IMR-90 (cell line): ENCODE measurements around the gene REPIN1. TPM values are rescaled to one million over a fixed set of nuclear protein-coding genes. Genes with fewer than 3 reads are reported as not detected.

Source experiments
- ATAC-seq: fragments of 200-7000 bp; cut with Tn5 transposase; 2 replicates; pipeline ENCODE4 v1.9.1; 2020; ENCODE audit warnings: low read depth, mild to moderate bottlenecking, moderate library complexity
- BruUV-seq: library from RNA; stranded (reverse); fragments of 400-500 nt; replicated peaks from 2 replicates; lab custom pipeline; 2021; lab: Mats Ljungman, UMichigan
- CTCF ChIA-PET: fragments of 300-600 bp; formaldehyde crosslinking; extraction: SDS; loops from one replicate; lab custom pipeline; 2021; ENCODE audit warnings: antibody characterized with exemption; lab: Yijun Ruan, JAX
- POLR2A ChIA-PET: fragments of 300-600 bp; sonication (Branson Sonifier 250); formaldehyde crosslinking; loops from one replicate; lab custom pipeline; 2022; ENCODE audit warnings: antibody characterized with exemption; ENCODE audit not compliant: unreplicated experiment; lab: Charles Lee
- DNase-seq: peaks from one replicate; pipeline ENCODE4 v3.0.0; 2013
- H2AFZ ChIP-seq: replicated peaks from 2 replicates; pipeline ENCODE3; 2013; ENCODE audit warnings: low read length, mild to moderate bottlenecking; ENCODE audit not compliant: poor library complexity
- H2AK5ac ChIP-seq: 2 replicates; pipeline ENCODE4 v1.6.1; 2013; ENCODE audit warnings: low read depth, low read length, inconsistent platforms
- H2AK9ac ChIP-seq: replicated peaks from 2 replicates; pipeline ENCODE3; 2013; ENCODE audit warnings: mild to moderate bottlenecking, low read depth, low read length, moderate library complexity; ENCODE audit not compliant: poor library complexity
- H2BK120ac ChIP-seq: 2 replicates; pipeline ENCODE4 v1.6.1; 2013; ENCODE audit warnings: low read depth, low read length, inconsistent platforms
- H2BK15ac ChIP-seq: 3 replicates; pipeline ENCODE4 v1.6.1; 2013; ENCODE audit warnings: low read depth, low read length, inconsistent platforms
- H2BK20ac ChIP-seq: 2 replicates; pipeline ENCODE4 v1.6.1; 2013; ENCODE audit warnings: low read depth, mild to moderate bottlenecking, inconsistent platforms, low read length, moderate library complexity
- H2BK5ac ChIP-seq: 2 replicates; pipeline ENCODE4 v1.6.1; 2013; ENCODE audit warnings: mild to moderate bottlenecking, low read depth, low read length, inconsistent platforms; ENCODE audit not compliant: poor library complexity, severe bottlenecking
- H3K14ac ChIP-seq: replicated peaks from 2 replicates; pipeline ENCODE4 v1.6.1; 2013; ENCODE audit warnings: low read depth, low read length, inconsistent platforms
- H3K18ac ChIP-seq: 2 replicates; pipeline ENCODE4 v1.6.1; 2013; ENCODE audit warnings: low read depth, low read length, control low read depth
- H3K23ac ChIP-seq: 2 replicates; pipeline ENCODE4 v1.6.1; 2013; ENCODE audit warnings: low read depth, low read length, inconsistent platforms
- H3K27ac ChIP-seq: 2 replicates; pipeline ENCODE4 v1.5.1; 2013; ENCODE audit warnings: mild to moderate bottlenecking, control low read depth, low read length; ENCODE audit not compliant: insufficient read depth
- H3K27me3 ChIP-seq: 2 replicates; pipeline ENCODE4 v1.6.1; 2013; ENCODE audit warnings: low read length; ENCODE audit not compliant: control insufficient read depth, insufficient read depth
- H3K36me3 ChIP-seq: 2 replicates; pipeline ENCODE4 v1.6.1; 2013; ENCODE audit warnings: low read length, mixed read lengths; ENCODE audit not compliant: control insufficient read depth, insufficient read depth
- H3K4ac ChIP-seq: 2 replicates; pipeline ENCODE4 v1.6.1; 2013; ENCODE audit warnings: low read depth, low read length, inconsistent platforms
- H3K4me1 ChIP-seq: 2 replicates; pipeline ENCODE4 v1.6.1; 2013; ENCODE audit warnings: low read length, mixed read lengths; ENCODE audit not compliant: control insufficient read depth, insufficient read depth
- H3K4me2 ChIP-seq: 2 replicates; pipeline ENCODE4 v1.6.1; 2013; ENCODE audit warnings: low read depth, mild to moderate bottlenecking, control low read depth, low read length, moderate library complexity
- H3K4me3 ChIP-seq: 2 replicates; pipeline ENCODE4 v1.5.1; 2013; ENCODE audit warnings: low read depth, mild to moderate bottlenecking, control low read depth, low read length, moderate library complexity; ENCODE audit not compliant: insufficient read depth
- H3K56ac ChIP-seq: 2 replicates; pipeline ENCODE4 v1.6.1; 2013; ENCODE audit warnings: low read length, inconsistent platforms; ENCODE audit not compliant: insufficient read depth; ENCODE audit errors: extremely low read depth
- H3K79me1 ChIP-seq, 2 experiments: 2 replicates each; pipeline ENCODE4 v1.6.1; 2013; ENCODE audit warnings: low read length in 2 of 2, inconsistent platforms in 1 of 2, low read depth in 1 of 2
- H3K9ac ChIP-seq: 2 replicates; pipeline ENCODE4 v1.6.1; 2013; ENCODE audit warnings: low read depth, low read length, control low read depth
- H3K9me1 ChIP-seq: 2 replicates; pipeline ENCODE4 v1.6.1; 2013; ENCODE audit warnings: low read length, inconsistent platforms; ENCODE audit not compliant: insufficient read depth
- H3K9me3 ChIP-seq: 2 replicates; pipeline ENCODE4 v1.6.1; 2013; ENCODE audit warnings: low read length; ENCODE audit not compliant: control insufficient read depth, insufficient read depth
- H4K20me1 ChIP-seq: 2 replicates; pipeline ENCODE4 v1.6.1; 2013; ENCODE audit warnings: low read length, inconsistent platforms; ENCODE audit not compliant: insufficient read depth
- H4K5ac ChIP-seq: 2 replicates; pipeline ENCODE4 v1.6.1; 2013; ENCODE audit warnings: mild to moderate bottlenecking, low read depth, low read length, control low read depth
- H4K8ac ChIP-seq, 2 experiments: 2 replicates each; pipeline ENCODE4 v1.6.1; 2013; ENCODE audit warnings: low read depth in 2 of 2, low read length in 2 of 2, control low read depth in 1 of 2, inconsistent platforms in 1 of 2
- H4K91ac ChIP-seq: 2 replicates; pipeline ENCODE4 v1.6.1; 2013; ENCODE audit warnings: low read depth, low read length, inconsistent platforms; ENCODE audit not compliant: insufficient read depth
- RAD21 ChIP-seq: IDR thresholded peaks from 2 replicates; pipeline ENCODE4 v1.6.1; 2012; ENCODE audit warnings: low read length, improper control_type of control experiment
- RFX5 ChIP-seq: IDR thresholded peaks from 2 replicates; pipeline ENCODE4 v1.8.0; 2012; ENCODE audit warnings: low read depth, mild to moderate bottlenecking, low read length, moderate library complexity
- WGBS, 2 experiments: methylation state at CpG; one replicate each; pipeline versions ENCODE4 v1.1.5 to v1.1.7; 2013; ENCODE audit warnings: missing lambda C conversion rate in 2 of 2; ENCODE audit not compliant: insufficient read length in 1 of 2; ENCODE audit errors: extremely low coverage in 2 of 2; 5-methylcytosine and 5-hydroxymethylcytosine counted together
- dilution Hi-C: fragments of 300-500 bp; cut with HindIII; formaldehyde crosslinking; loops from one replicate; pipeline ENCODE4 v1.14.3; 2018; ENCODE audit warnings: low sequenced_read_pairs; ENCODE audit not compliant: unreplicated experiment
- in situ Hi-C: fragments of 300-500 bp; cut with MboI; formaldehyde crosslinking; loops from 3 replicates; pipeline ENCODE4 v1.14.3; 2019; ENCODE audit warnings: low sequenced_read_pairs, inconsistent platforms, mixed read lengths
- intact Hi-C: fragments of 100-400 bp; cut with micrococcal nuclease; formaldehyde crosslinking; loops from 2 replicates; pipeline ENCODE4 v1.10.0; 2022
- polyA plus RNA-seq, 3 experiments: library from polyadenylated mRNA; depleted of rRNA; stranded (reverse); fragments of >200 nt; gene quantifications; 2 replicates each; pipeline ENCODE4 v1.2.3, GENCODE V29; 2012; ENCODE audit warnings: low replicate concordance in 1 of 3
- total RNA-seq: library from RNA; depleted of rRNA; stranded (reverse); fragments of >200 nt; gene quantifications from 2 replicates; pipeline ENCODE4 v1.2.3, GENCODE V29; 2012

Gene REPIN1
- total and polyA plus RNA-seq, 2 of the 4 experiments (the other 2 are of a cell fraction): 19.4 to 50.6 TPM

- Histone ChIP-seq H2BK20ac (no peak overlapping the region), H3K4ac (no peak overlapping the region), H4K8ac (no peak overlapping the region), H3K27me3 (no peaks in the 10 kb centered on the region), H3K79me1 (no peaks in the 10 kb centered on the region), H3K14ac (no peak overlapping the region), H3K36me3 (no peaks in the 10 kb centered on the region; the same call in 1 of the 2 replicates), H4K5ac (no peak overlapping the region), H3K9me1 (no peaks in the 10 kb centered on the region), H2AK9ac (no peak overlapping the region), H3K9ac (no peak overlapping the region), H3K18ac (no peak overlapping the region), H2AFZ (no peak overlapping the region), H4K91ac (no peak overlapping the region), H2BK120ac (no peak overlapping the region), H2AK5ac (no peak overlapping the region), H4K20me1 (no peaks in the 10 kb centered on the region; the same call in 1 of the 2 replicates), H3K4me1 (no peaks in the 10 kb centered on the region), H3K56ac (no peak overlapping the region), H3K4me3 (no peak overlapping the region), H3K9me3 (no peaks in the 10 kb centered on the region), H2BK15ac (no peak overlapping the region), H3K23ac (no peak overlapping the region), H3K27ac (no peak overlapping the region), H3K4me2 (no peak overlapping the region), H2BK5ac (no peak overlapping the region)
- CTCF ChIA-PET: no interaction called here
- peak; percentile 6 for DNase-seq
- POLR2A ChIA-PET: no interaction called here
- BruUV-seq: no TSS peak
- in situ Hi-C loops (loop anchor here (25.0 kb wide), 2 partner anchors 551 to 574 kb away; partner anchors contain the start of genes ATP6V0E2, KCNH2 and NOS3), intact Hi-C loops (no loop called here), dilution Hi-C loops (no loop called here)
- no peak for ATAC-seq
- TF ChIP-seq RFX5 (no peak), RAD21 (no peak)
- 81% methylated on average over 16 of the region's 37 CpGs; no CpG with 5 or more reads in 1 of the 2 experiments for WGBS, 2 experiments
These were observed 44.2 kb downstream of the REPIN1 start for GRCh38 chr7:150412518-150413488.
